Heart left ventricle (tissue), 16 donors: ENCODE measurements around the gene VEZT. TPM values are rescaled to one million over a fixed set of nuclear protein-coding genes. Genes with fewer than 3 reads are reported as not detected.

Source experiments
- ATAC-seq, 4 donors: fragments of 200-7000 bp; cut with Tn5 transposase; one replicate each; pipeline ENCODE4 v1.9.1; 2020 to 2022; ENCODE audit warnings: moderate library complexity in 4 of 4, mild to moderate bottlenecking in 3 of 4, moderate number of reproducible peaks in 1 of 4
- DNase-seq, 5 donors: peaks; one replicate each; pipeline ENCODE4 v3.0.0-alpha.2; 2020
- H3K27ac ChIP-seq, 12 donors: fragments of 200-600 bp; sonication (generic) in 4 of 12; one replicate each; pipeline versions ENCODE4 v1.5.0 to v1.8.0; 2016 to 2022; ENCODE audit warnings: mild to moderate bottlenecking in 2 of 12
- H3K27me3 ChIP-seq, 9 donors: fragments of 200-600 bp; sonication (generic) in 2 of 9; one replicate each; pipeline versions ENCODE4 v1.5.1 to v1.8.0; 2016 to 2022; ENCODE audit warnings: mild to moderate bottlenecking in 3 of 9
- H3K36me3 ChIP-seq, 9 donors: fragments of 200-600 bp; sonication (generic) in 2 of 9; one replicate each; pipeline versions ENCODE4 v1.5.0 to v1.8.0; 2018 to 2022; ENCODE audit warnings: mild to moderate bottlenecking in 2 of 9
- H3K4me1 ChIP-seq, 12 donors: fragments of 200-600 bp; sonication (generic) in 4 of 12; one replicate each; pipeline versions ENCODE4 v1.5.0 to v1.8.0; 2016 to 2022; ENCODE audit warnings: mild to moderate bottlenecking in 3 of 12
- H3K4me3 ChIP-seq, 12 donors: fragments of 200-600 bp; sonication (generic) in 4 of 12; one replicate each; pipeline versions ENCODE4 v1.5.0 to v1.8.0; 2017 to 2022; ENCODE audit warnings: mild to moderate bottlenecking in 9 of 12, moderate library complexity in 4 of 12
- H3K9me3 ChIP-seq, 12 donors: fragments of 200-600 bp; sonication (generic) in 4 of 12; one replicate each; pipeline versions ENCODE4 v1.5.0 to v1.8.0; 2016 to 2022; ENCODE audit warnings: mild to moderate bottlenecking in 1 of 12
- POLR2A ChIP-seq, 2 donors: fragments of 450-650 bp; IDR thresholded peaks; one replicate each; pipeline ENCODE4 v1.6.1; 2017; ENCODE audit warnings: antibody characterized with exemption in 2 of 2, mild to moderate bottlenecking in 2 of 2, moderate library complexity in 2 of 2
- WGBS, 4 donors: extraction: QIAGEN DNeasy Blood & Tissue Kit in 2 of 4; methylation state at CpG; one replicate each; pipeline versions ENCODE4 v1.1.5 to v1.1.7; 2013 to 2018; 5-methylcytosine and 5-hydroxymethylcytosine counted together
- intact Hi-C, 10 donors: fragments of 100-400 bp; cut with DNase I; formaldehyde crosslinking; loops; one replicate each; pipeline versions ENCODE4 v1.11.1 to v1.14.2; 2022
- polyA plus RNA-seq, 2 donors: library from polyadenylated mRNA; stranded (reverse); fragments of 200-250 nt; gene quantifications; one replicate each; pipeline ENCODE4 v1.2.3, GENCODE V29; 2013
- total RNA-seq, 9 donors: library from RNA; depleted of rRNA in 2 of 9; stranded (reverse); fragments of >200 nt in 2 of 9; fragmentation: NEBNext Ultra II Directional in 3 of 9; extraction: Animal tissue kit (Norgen Biotek cat#: 25700) in 3 of 9; gene quantifications; one replicate each; pipeline versions ENCODE4 v1.1.0 to v1.2.4, GENCODE V29; 2016 to 2023
- TF ChIP-seq, protein P1 (sequence below), 12 donors: fragments of 200-600 bp; sonication (generic) in 4 of 12; IDR thresholded peaks; one replicate each; pipeline versions ENCODE4 v1.5.0 to v1.8.0; 2018 to 2022; ENCODE audit warnings: antibody characterized with exemption in 12 of 12, mild to moderate bottlenecking in 5 of 12
- donor health status: ischemic (EF 13 %, LVEDD 7.1; RV severe dilation, severe dysfunction).
- donor health status: healthy with polysubstance abuse.
- donor health status: DM: no; HTN: yes; CAD: no.
- donor health status: DM: no; HTN: no; CAD: no.
- donor health status: ischemic (EF 25% LVEDD 6.9; RV normal size, moderate dysfunction).
- donor health status: ischemic (EF 25% LVEDD 5.7; RV mildly dilated, moderate dysfunction).
- donor health status: healthy.
- donor health status: DM: yes; HTN: yes; CAD: no.
- donor health status: ischemic (EF 35%, LVEDD 5.7; RV mildly dilated, moderate dysfunction).
- donor health status: nonischemic (EF 11% LVEDD 7.7; RV severe dilation, severe dysfunction).
- donor health status: DM: yes; HTN: yes; CAD: no.
- donor health status: PGD.
- donor health status: ischemic (EF 29% LVEDD 5.4; RV normal size, mild dysfunction).
- donor health status: nonischemic (EF 23%, LVEDD 6.1; RV moderate dilation, normal function).

VEZT gene
- total and polyA plus RNA-seq, 11 donors = 14.6 to 89.9 (median 65.2) TPM

DNA sequence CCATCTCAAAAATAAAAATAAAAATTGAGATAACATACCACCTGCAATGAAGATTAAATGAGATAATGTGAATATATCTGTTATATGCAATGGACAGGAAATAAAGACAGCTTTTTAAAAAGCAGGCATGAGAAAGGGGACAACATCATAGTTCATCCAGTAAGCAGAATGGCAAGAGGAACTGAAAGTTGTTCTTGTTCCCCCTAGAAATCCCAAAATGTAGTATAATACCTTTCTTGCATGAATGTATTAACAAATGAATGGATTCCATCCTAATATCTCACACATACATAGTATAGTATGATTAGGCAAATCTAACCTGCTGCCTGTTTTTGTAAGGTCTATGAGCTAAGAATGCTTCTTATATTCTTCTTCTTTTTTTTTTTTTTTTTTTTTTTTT, 31.8 kb upstream of the VEZT start:
- intact Hi-C loops = no loop called here
- DNase-seq (no peak), ATAC-seq (no peak)
- peak overlapping the region in 1 of 12 donors; percentile 58 for H3K27ac ChIP-seq
- no peaks in the 10 kb centered on the region for H3K9me3 ChIP-seq
- H3K27me3 ChIP-seq = no peaks in the 10 kb centered on the region
- H3K4me3 ChIP-seq = no peak overlapping the region
- peaks cover 0 to 22% (median 0%) of the 10 kb centered on the region in 12 donors for H3K4me1 ChIP-seq
- H3K36me3 ChIP-seq = no peaks in the 10 kb centered on the region
- TF ChIP-seq POLR2A (IDR thresholded peaks at IDR 0.05) = no peak
- TF ChIP-seq, protein P1, sequence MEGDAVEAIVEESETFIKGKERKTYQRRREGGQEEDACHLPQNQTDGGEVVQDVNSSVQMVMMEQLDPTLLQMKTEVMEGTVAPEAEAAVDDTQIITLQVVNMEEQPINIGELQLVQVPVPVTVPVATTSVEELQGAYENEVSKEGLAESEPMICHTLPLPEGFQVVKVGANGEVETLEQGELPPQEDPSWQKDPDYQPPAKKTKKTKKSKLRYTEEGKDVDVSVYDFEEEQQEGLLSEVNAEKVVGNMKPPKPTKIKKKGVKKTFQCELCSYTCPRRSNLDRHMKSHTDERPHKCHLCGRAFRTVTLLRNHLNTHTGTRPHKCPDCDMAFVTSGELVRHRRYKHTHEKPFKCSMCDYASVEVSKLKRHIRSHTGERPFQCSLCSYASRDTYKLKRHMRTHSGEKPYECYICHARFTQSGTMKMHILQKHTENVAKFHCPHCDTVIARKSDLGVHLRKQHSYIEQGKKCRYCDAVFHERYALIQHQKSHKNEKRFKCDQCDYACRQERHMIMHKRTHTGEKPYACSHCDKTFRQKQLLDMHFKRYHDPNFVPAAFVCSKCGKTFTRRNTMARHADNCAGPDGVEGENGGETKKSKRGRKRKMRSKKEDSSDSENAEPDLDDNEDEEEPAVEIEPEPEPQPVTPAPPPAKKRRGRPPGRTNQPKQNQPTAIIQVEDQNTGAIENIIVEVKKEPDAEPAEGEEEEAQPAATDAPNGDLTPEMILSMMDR (IDR thresholded peaks at IDR 0.05) = no peak

DNA sequence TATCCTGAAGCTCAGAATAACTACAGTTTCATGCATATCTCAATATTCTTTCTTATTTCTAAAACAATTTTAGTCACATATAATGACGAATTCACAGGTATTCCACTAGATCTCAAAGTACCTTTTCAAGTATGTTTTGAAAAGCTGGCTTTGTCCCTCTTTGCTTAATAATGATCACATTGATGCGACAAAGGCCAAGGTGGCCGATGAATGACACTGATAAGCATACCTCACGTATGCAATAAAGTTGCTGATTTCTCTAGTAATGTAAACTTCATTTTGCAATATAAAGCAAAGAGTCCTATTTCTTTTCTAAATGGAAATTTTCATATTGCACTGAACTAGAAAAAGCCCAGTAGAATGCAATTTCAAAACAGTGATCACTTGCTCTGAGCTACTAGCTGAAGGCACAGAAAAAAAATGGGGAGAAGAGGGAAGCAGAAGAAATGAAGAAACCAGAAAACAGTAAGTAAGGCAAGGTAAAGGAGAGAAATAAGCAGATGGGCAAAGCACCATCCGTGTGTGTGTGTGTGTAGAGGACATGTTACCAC, 29.7 kb upstream of the VEZT start:
- no peak for ATAC-seq
- no peak overlapping the region for H3K4me3 ChIP-seq
- H3K27ac ChIP-seq = no peak overlapping the region
- H3K36me3 ChIP-seq = no peaks in the 10 kb centered on the region
- intact Hi-C loops = no loop called here
- no peaks in the 10 kb centered on the region for H3K27me3 ChIP-seq
- WGBS, 4 donors = 72 to 86% (median 78%) methylated on average over 5 of the region's 5 CpGs
- peaks cover 0 to 26% (median 0%) of the 10 kb centered on the region in 12 donors for H3K4me1 ChIP-seq
- TF ChIP-seq, protein P1 (IDR thresholded peaks at IDR 0.05) = no peak
- TF ChIP-seq POLR2A (IDR thresholded peaks at IDR 0.05) = no peak
- no peak for DNase-seq
- no peaks in the 10 kb centered on the region for H3K9me3 ChIP-seq

GRCh38 chr12:95191060-95191696, 26.4 kb upstream of the VEZT start:
- H3K36me3 ChIP-seq = no peaks in the 10 kb centered on the region

GRCh38 chr12:95192271-95192670, 25.3 kb upstream of the VEZT start:
- TF ChIP-seq, protein P1 (IDR thresholded peaks at IDR 0.05) = no peak
- no peak for TF ChIP-seq POLR2A (IDR thresholded peaks at IDR 0.05)
- H3K27ac ChIP-seq = no peak overlapping the region
- H3K4me3 ChIP-seq = no peak overlapping the region
- no peaks in the 10 kb centered on the region for H3K27me3 ChIP-seq
- intact Hi-C loops = no loop called here
- DNase-seq = no peak
- no peak for ATAC-seq
- H3K4me1 ChIP-seq = peaks cover 0 to 13% (median 0%) of the 10 kb centered on the region in 12 donors
- H3K36me3 ChIP-seq = no peaks in the 10 kb centered on the region
- no peaks in the 10 kb centered on the region for H3K9me3 ChIP-seq

More at GRCh38 chr12:95191060-95191696, 26.4 kb upstream of the VEZT start:
- intact Hi-C loops = no loop called here
- Histone ChIP-seq H3K4me3 (no peak overlapping the region), H3K27me3 (no peaks in the 10 kb centered on the region), H3K4me1 (peaks cover 0 to 13% (median 0%) of the 10 kb centered on the region in 12 donors), H3K9me3 (no peaks in the 10 kb centered on the region), H3K27ac (no peak overlapping the region)
- DNase-seq (no peak), ATAC-seq (no peak)
- TF ChIP-seq, protein P1 (IDR thresholded peaks at IDR 0.05) = no peak
- TF ChIP-seq POLR2A (IDR thresholded peaks at IDR 0.05) = no peak
- WGBS, 4 donors = 50 to 68% (median 59%) methylated on average over 1 of the region's 1 CpG
